GM10847 (cell line): ENCODE results near the gene CIZ1.

Experiments
- POLR2A ChIP-seq: IDR thresholded peaks from 2 replicates; pipeline ENCODE4 v1.6.1; 2011; ENCODE audit not compliant: insufficient read length; ENCODE audit errors: extremely low read depth

Gene CIZ1

DNA sequence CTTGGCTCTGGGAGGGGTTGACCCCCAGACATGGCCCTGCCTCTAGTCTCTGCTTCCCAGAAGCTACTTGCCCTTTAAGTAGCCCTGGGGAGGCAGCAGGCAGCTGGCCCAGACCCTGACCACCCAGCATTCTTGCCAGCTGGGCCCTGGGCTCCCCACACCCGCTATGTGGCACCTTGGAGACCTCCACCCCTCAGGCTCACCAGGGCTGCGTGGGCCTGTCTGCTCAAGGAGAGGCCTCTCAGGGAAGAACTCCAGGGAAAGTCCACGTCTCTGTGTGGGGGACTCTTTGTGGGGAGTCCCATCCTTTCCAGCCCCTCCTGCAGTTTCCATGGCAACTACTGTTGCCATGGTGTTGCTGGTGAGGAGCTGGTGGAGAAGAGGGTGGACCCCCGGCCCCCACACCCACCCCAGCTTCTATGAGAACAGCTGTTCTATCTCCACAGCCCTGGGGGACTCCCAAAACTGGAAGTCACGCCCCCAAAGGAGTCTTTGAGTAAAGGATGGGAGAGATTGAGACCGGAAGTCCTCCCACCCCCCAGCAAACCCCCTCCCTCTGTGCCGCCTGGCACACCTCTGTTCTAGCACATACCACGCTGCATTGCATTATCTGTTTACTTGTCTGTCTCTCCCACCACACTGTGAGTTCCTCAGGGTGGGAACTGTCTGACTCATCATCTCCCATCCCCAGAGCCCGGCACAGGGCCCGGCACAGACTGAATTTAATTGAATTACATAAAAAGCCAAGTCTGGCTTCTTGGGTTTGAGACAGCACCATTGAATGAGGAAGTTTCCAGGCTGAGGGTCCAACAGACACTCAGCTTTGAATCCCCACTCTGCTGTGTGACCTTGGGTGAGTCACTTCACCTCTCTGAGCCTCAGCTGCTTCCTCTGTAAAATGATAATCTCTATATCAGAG is 24.4 kb upstream of the CIZ1 start:
- no peak for TF ChIP-seq POLR2A

DNA sequence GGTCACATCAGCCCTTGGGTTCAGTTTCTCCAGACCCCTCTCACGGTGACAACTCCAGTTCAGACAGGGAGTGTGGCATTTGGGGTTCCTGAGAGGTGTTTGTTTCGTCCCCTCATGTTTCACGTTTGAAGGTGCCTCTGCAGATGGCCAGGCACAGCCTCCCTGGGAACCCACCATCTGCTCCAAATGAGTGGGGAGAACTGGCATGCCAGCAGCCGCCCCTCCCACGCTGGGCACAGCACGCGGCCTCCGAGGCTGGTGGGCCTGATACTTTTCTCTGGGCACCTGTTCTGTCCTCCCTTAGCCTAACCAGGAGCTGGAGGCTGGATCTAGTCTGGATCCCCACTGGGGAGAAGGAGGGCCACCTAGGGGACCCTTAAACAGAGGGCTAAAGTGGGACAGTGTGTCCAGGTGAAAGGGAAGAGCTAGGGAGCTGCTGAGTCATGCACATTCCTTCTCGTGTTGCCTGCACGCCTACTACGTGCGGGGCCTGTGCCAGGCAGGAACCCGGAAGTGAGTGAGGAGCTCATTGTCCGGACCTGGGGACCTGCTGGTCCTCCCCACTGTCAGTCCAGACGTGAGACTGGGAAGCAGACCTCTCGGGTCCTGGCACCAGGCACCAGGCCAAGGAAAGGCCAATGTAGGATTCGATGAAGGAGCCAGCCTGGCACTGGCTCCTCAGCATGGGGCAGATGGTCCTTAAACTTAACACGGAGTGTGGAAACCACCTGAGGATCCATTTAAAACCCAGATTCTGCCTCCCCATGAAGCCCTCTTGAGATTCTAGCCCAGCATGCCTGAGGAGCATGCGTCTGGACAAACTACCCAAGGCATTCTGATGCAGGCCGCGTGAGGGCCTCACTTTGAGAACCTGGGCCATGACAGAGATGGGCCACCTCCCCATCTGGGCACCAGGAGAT is 23.5 kb upstream of the CIZ1 start:
- no peak for TF ChIP-seq POLR2A

DNA sequence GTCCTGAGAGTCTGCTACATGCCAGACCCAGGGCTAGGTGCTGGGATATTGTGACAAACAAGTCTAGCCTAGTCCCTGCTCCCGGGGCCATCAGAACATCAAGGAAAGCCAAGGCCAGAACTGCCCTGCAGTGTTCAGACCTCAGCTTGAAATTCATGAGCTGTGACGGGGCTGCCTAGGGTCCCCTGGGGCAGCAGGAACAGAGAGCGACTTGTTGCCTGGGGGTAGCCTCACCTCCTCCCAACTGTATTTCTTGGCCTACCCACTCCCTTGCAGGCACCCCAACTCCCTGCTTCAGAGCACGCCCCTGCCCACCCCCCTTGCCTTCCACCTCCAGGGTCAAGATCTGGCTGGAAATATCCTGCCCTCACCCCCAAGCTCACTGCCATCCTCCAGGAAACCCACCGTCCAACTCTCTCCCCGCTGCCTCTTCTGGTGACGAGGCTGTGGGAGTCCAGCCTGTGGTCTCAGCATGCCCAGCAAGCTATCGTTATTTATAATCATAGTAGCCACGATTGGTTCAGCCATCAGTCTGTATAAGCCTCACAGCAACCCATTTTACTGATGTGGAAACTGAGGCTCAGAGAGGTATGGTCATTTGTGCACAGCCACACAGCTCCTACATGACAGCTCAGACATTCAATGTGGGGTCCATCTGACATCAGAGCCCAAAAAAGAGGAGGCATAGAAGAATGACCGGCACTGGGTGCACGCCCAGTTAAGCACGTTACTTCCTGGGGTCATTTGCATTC is 22.6 kb upstream of the CIZ1 start:
- TF ChIP-seq POLR2A, result no peak

DNA sequence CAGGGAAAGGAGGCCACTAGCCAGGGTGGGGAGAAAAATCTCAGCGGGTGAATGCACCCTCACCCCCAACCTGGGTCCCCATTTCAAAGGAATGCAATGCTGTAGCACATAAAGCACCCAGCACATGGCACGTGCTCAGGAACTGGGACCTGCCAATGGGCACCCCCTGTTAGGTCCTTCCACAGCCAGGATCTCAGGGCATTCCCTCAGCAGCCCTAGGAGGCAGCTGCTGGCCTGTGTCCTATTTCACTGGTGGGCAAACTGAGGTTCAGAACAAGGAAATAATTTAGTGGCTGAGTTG is 20.6 kb upstream of the CIZ1 start:
- TF ChIP-seq POLR2A, result no peak

DNA sequence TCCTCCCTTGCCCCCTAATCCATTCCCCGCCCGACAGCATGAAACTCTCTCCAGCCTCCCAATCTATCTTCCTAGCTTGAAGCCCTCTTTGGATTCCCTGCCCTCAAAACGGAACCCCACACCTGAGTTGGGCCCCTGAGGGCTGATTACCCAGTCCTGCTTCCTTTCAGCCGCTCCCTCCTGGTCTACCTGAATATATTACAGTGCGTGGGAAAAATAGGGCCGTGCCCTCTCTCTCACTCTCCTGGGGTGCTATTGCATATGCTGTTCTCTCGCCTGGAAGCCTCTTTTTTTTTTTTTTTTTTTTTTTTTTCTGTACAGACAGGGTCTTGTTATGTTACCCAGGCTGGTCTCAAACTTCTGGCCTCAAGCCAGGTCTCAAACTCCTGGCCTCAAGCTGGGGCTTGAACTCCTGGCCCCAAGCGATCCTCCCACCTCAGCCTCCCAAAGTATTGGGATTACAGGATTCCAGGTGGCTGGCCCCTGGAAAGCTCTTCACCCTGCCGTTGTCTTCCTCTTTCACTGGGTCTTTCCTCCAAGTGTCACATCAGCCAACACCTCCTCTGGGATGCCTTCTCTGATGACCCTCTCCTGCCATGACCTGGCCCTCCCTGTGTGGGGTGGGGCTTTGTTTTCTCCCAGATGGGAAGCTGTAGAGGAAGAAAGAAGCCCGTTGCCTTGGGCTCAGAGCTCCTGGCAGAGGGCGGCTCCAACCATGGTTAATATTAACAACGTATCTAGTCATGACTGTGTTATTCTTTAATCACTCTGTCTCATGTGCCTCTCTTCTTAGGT is 20.0 kb upstream of the CIZ1 start:
- TF ChIP-seq POLR2A, result no peak

DNA sequence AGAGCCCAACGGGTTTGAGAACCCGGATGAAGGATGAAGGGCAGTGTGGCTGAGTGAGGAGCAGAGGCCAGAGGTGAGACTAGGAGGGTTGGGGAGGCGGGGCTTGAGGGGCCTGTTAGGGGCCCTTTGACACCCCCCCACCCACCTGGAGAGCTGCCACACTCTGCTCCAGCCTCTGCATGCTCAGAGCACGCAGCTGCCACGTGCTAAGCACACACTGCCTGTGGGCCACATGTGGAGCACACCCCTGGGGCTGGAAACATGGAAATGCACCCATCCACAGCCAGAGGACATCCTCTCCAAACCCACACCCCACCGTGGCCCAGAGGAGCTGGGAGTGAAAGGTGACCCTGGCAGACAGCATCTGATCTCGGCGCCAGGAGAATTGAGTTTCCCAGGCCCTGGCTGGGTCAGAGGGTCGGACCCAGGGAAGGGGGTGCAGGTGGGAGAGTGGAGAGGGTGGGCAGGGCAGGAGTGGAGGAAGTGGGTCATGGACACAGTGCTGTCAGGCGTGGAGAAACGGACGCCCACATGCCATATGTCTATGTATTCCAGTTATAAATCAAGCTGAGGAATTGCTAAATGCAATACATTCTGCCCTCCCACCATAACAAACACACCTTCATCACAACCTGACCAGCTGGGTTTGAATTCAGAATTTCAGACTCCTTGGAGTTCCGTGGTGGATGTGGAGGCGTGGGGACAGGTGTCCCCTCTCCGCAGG is 17.7 kb upstream of the CIZ1 start:
- TF ChIP-seq POLR2A, result no peak

DNA sequence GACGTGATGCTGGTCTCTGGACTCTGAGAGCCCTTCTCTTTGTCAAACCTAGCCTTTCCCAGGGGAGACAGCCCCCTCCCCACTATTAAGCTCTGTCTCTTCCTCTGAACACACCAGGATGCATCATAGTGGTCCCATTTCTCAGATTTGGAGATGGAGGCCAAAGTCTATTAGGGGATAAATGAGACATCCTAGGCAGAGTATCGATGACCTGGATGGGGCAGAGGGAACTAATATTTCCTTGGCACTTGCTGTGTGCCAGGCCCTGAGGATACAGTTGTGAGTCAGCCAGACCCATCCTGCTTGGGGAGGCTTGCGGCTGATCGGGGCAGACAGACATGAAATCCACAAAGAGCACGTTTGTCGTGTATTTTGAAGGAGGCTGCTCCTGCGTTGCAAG is 17.0 kb upstream of the CIZ1 start:
- no peak for TF ChIP-seq POLR2A

DNA sequence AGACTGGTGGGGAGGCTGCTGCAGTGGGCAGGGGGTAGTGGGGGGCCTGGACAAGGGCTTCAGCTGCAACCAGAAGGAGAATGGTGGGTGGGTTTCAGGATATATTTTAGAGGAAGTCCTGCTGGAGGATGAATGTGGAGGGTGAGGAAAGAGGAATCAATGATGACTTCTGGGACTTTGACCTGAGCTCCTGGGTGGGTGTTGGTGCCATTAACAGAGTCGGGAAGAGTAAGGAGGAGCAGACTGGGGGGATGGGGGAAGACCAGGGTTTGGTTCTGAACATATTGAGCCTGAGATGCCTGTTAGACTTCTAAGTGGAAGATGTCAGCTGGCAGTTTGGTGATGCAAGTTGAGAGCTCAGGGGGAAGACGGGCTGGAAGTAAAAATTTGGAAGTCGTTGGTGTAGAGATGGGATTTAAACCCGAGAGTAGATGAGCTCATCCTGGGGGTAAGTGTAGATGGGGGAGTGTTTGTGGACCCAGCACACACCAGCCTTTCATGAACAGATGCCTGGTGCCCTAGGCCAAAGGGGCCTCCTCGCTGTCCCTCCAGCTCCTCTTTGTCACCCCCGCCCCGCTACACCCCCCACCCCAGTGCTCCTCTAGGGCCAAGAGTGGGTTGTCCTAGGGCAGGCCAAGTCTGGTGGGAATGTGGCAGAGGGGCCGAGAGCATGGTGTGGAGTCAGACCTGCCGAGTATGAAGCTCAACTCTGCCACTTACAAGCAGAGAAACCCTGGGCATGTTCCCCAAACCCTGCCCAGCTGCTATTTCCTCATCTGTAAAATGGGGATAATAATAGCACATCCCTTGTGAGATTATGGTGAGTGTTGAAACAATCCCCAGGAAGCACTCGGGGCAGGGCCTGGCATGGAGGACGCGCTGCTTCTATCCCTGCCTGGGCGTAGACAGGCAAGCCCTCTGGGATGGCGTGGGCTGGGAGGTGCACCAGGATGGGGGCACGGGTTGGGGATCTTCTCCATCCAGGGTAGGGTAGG is 15.8 kb upstream of the CIZ1 start:
- no peak for TF ChIP-seq POLR2A

DNA sequence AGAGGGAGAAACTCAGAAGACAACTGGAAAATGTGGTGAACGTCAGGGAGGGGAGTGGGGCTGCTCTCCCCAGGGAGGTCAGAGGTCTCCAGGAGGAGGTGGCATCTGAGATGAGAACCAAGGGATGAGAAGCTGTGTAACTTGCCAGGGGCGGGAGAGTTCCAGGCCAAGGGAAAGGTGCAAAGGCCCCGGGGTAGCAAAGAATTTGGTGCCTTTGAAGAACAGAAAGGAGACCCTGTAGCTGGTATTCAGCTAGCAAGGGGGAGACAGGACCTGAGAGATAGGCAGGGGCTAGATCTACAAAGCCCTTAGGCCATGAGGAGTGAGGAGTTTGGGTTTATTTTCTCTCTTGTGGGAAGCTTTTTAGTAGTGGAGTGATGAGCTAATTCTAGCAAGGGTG is 15.1 kb upstream of the CIZ1 start:
- no peak for TF ChIP-seq POLR2A

DNA sequence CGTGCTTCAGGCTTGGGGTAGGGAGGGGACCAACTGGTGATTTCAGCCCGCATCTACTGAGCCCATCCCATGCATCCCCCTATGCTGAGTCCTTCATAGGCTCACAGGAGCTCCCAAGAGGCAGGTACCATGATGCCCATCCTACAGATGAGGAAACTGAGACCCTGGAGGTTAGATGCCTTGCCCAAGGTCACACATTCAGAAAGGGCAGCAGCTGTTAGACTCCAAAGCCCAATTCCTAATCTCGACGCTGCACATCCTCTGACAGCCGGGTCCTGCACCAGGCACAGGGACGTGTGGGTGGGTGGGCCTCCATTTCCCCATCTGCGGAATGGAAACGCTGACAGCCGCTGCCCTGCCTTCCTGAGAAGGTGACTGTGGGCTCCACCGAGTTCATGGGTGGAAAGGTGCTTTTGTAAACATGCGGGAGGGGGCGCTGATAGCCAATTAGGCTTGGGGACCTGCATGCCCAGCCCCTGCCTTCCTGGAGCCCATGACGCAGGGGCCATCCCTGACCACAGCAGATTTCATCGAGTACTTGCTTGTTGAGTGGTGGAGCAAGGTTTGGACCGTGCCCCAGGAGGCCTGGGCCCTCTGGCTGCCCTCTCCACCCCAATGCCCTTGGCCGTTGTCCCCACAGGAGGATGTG is 14.0 kb upstream of the CIZ1 start:
- TF ChIP-seq POLR2A, result no peak

DNA sequence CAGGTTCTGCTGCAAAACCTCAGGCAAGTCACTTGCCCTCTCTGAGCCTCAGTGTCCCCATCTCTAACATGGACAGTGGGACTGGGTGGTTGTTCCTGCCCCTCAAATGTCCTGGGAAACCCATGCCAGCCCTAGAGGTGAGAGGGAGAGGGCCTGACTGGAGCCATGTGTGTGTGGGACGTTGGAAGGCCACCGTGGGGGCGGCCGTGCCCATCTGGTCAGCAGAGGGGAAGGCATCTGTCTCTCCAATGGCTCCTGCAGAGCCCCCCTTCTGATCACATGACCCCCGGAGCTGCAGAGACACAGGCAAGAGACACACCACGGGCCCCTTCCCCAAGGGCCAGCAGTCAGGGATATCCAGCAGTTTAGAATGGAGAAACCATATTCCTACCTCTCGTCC is 13.5 kb upstream of the CIZ1 start:
- no peak for TF ChIP-seq POLR2A
